T-helper 9 cell (primary cell): ENCODE results near the gene UBP1.
"Not testable (repeated sequence)": the region's sequence is repeated elsewhere in the genome, so short reads cannot be mapped to it uniquely, and the experiment has no call there.

Experiments
- DNase-seq: peaks from one replicate; pipeline ENCODE4 v3.0.0-alpha.2; 2020

UBP1 gene

GRCh38 chr3:33430571-33430970 lies 9.6 kb downstream of the UBP1 start:
- DNase-seq = no peak

GRCh38 chr3:33430061-33430460 lies 10.1 kb downstream of the UBP1 start:
- no peak for DNase-seq

- not testable (repeated sequence) for DNase-seq
These were observed 10.9 kb downstream of the UBP1 start for GRCh38 chr3:33429306-33429705.

- no peak for DNase-seq
These were observed 11.5 kb downstream of the UBP1 start for GRCh38 chr3:33428734-33429133.

- DNase-seq = no peak
These were observed 13.4 kb downstream of the UBP1 start for GRCh38 chr3:33426630-33427317.

- DNase-seq = no peak
These were observed 14.1 kb downstream of the UBP1 start for GRCh38 chr3:33426068-33426467.

- DNase-seq = no peak
These were observed 14.8 kb downstream of the UBP1 start for GRCh38 chr3:33425453-33425852.

- DNase-seq = no peak
These were observed 15.4 kb downstream of the UBP1 start for GRCh38 chr3:33424606-33425452.

GRCh38 chr3:33420966-33421365 lies 19.2 kb downstream of the UBP1 start:
- no peak for DNase-seq

- DNase-seq = no peak
These were observed 20.3 kb downstream of the UBP1 start for GRCh38 chr3:33419948-33420347.

GRCh38 chr3:33417066-33417673 lies 23.0 kb downstream of the UBP1 start:
- DNase-seq = no peak

- not testable (repeated sequence) for DNase-seq
These were observed 29.4 kb downstream of the UBP1 start for GRCh38 chr3:33410816-33411215.

GRCh38 chr3:33403756-33404155 lies 36.4 kb downstream of the UBP1 start:
- no peak for DNase-seq

GRCh38 chr3:33402936-33403335 lies 37.3 kb downstream of the UBP1 start:
- no peak for DNase-seq

GRCh38 chr3:33401781-33402180 lies 38.4 kb downstream of the UBP1 start:
- no peak for DNase-seq

GRCh38 chr3:33398410-33398809 lies 41.8 kb downstream of the UBP1 start:
- DNase-seq = no peak

- no peak for DNase-seq
These were observed 44.3 kb downstream of the UBP1 start for GRCh38 chr3:33395900-33396299.

- no peak for DNase-seq
These were observed 45.7 kb downstream of the UBP1 start for GRCh38 chr3:33394403-33395054.

- no peak for DNase-seq
These were observed 47.5 kb downstream of the UBP1 start for GRCh38 chr3:33392703-33393125.

- DNase-seq = no peak
These were observed 48.1 kb downstream of the UBP1 start for GRCh38 chr3:33392144-33392543.

GRCh38 chr3:33391255-33391995 lies 48.8 kb downstream of the UBP1 start:
- no peak for DNase-seq

GRCh38 chr3:33389908-33390307 lies 50.3 kb downstream of the UBP1 start:
- no peak for DNase-seq
